B cell (primary cell): ENCODE results near the gene FGL2.

ENCODE experiments used
- CTCF ChIP-seq: fragments of 200-600 bp; IDR thresholded peaks from one replicate; pipeline ENCODE4 v1.8.0; 2022; ENCODE audit warnings: antibody characterized with exemption, mild to moderate bottlenecking
- EZH2 ChIP-seq: IDR thresholded peaks from 2 replicates; pipeline ENCODE4 v1.6.1; 2012; ENCODE audit warnings: borderline replicate concordance, low read depth, mild to moderate bottlenecking, moderate library complexity, low read length; ENCODE audit not compliant: insufficient read depth, poor library complexity, severe bottlenecking

GRCh38 chr7:77157446-77157845 lies 42.2 kb downstream of the FGL2 start:
- no peak for TF ChIP-seq CTCF
- TF ChIP-seq EZH2, result no peak
